ENCODE results near the gene PCDHB3.
"Not testable (repeated sequence)": the region's sequence is repeated elsewhere in the genome, so short reads cannot be mapped to it uniquely, and the experiment has no call there.

Gene PCDHB3

GRCh38 chr5:141100243-141100805 is at the start of gene PCDHB3:
TSS of gene PCDHB3 (plus strand) at chr5:141100473. CDS start at chr5:141100650, 177 bp downstream.
- DNase-seq = no peak

- DNase-seq = no peak
Measured at GRCh38 chr5:141050622-141051520, 49.4 kb upstream of the PCDHB3 start, which contains the start of gene PCDHB1. TSS of gene PCDHB1 (plus strand) at chr5:141051374. CDS start at chr5:141051471, 97 bp downstream.

GRCh38 chr5:141051521-141051866 is 48.8 kb upstream of the PCDHB3 start:
- DNase-seq = no peak

- DNase-seq = no peak
Measured at GRCh38 chr5:141077826-141078225, 22.4 kb upstream of the PCDHB3 start.

- DNase-seq = no peak
Measured at GRCh38 chr5:141082228-141082627, 18.0 kb upstream of the PCDHB3 start.

- DNase-seq = peak; percentile 16 to 60
Measured at GRCh38 chr5:141084487-141084989, 15.7 kb upstream of the PCDHB3 start.

GRCh38 chr5:141094481-141095262 is 5.6 kb upstream of the PCDHB3 start, which contains the start of gene PCDHB2:
TSS of gene PCDHB2 (plus strand) at chr5:141094615. CDS start at chr5:141094791, 176 bp downstream.
- DNase-seq = no peak

- no peak for DNase-seq
Measured at GRCh38 chr5:141095263-141095641, 5.0 kb upstream of the PCDHB3 start.

- not testable (repeated sequence) for DNase-seq
Measured at GRCh38 chr5:141096181-141096580, 4.1 kb upstream of the PCDHB3 start.

GRCh38 chr5:141096586-141096985 is 3.7 kb upstream of the PCDHB3 start:
- DNase-seq = not testable (repeated sequence)

- DNase-seq = no peak
Measured at GRCh38 chr5:141101059-141101458, 786 bp downstream of the PCDHB3 start.

- DNase-seq = not testable (repeated sequence)
Measured at GRCh38 chr5:141102070-141102469, 1.8 kb downstream of the PCDHB3 start.

GRCh38 chr5:141102471-141102870 is 2.2 kb downstream of the PCDHB3 start:
- DNase-seq = not testable (repeated sequence)

- no peak for DNase-seq
Measured at GRCh38 chr5:141105350-141105749, 5.1 kb downstream of the PCDHB3 start.

- no peak for DNase-seq
Measured at GRCh38 chr5:141119250-141119649, 19.0 kb downstream of the PCDHB3 start.

GRCh38 chr5:141121563-141121962 is 21.3 kb downstream of the PCDHB3 start, which contains the start of gene PCDHB4:
TSS of gene PCDHB4 (plus strand) at chr5:141121818. CDS start at chr5:141121999, 181 bp downstream.
- DNase-seq = no peak

GRCh38 chr5:141121985-141122384 is 21.7 kb downstream of the PCDHB3 start:
- no peak for DNase-seq

- not testable (repeated sequence) for DNase-seq
Measured at GRCh38 chr5:141123396-141124135, 23.3 kb downstream of the PCDHB3 start.

- no peak for DNase-seq
Measured at GRCh38 chr5:141127305-141127704, 27.0 kb downstream of the PCDHB3 start.

- DNase-seq = no peak
Measured at GRCh38 chr5:141135030-141135717, 34.9 kb downstream of the PCDHB3 start, which contains the start of gene PCDHB5. TSS of gene PCDHB5 (plus strand) at chr5:141135206. CDS start at chr5:141135435, 229 bp downstream.

- no peak for DNase-seq
Measured at GRCh38 chr5:141135718-141136266, 35.5 kb downstream of the PCDHB3 start.

All from CD4-positive, alpha-beta T cell treated with Interferon alpha-2 for 1 hour (primary cell).